HepG2 (cell line): ENCODE data around the gene WNT5B. TPM values are rescaled to one million over a fixed set of nuclear protein-coding genes. Genes with fewer than 3 reads are reported as not detected.

ENCODE experiments used
- ATAD3A ChIP-seq: sonication (generic); formaldehyde crosslinking; IDR thresholded peaks from 2 replicates; pipeline ENCODE4 v1.4.0; 2020; ENCODE audit warnings: missing genetic modification reagents
- BHLHE40 ChIP-seq: IDR thresholded peaks from 2 replicates; pipeline ENCODE4 v1.6.1; 2011; ENCODE audit warnings: low read length, improper control_type of control experiment
- DMTF1 ChIP-seq: sonication (generic); formaldehyde crosslinking; IDR thresholded peaks from 2 replicates; pipeline ENCODE4 v1.4.0; 2020; ENCODE audit warnings: mild to moderate bottlenecking, missing genetic modification reagents
- FUBP1 ChIP-seq: sonication (generic); formaldehyde crosslinking; IDR thresholded peaks from 2 replicates; pipeline ENCODE4 v1.5.1; 2020; ENCODE audit warnings: missing genetic modification reagents, mild to moderate bottlenecking, borderline replicate concordance
- HDAC6 ChIP-seq: fragments of 200-600 bp; sonication (generic); IDR thresholded peaks from 2 replicates; pipeline ENCODE4 v1.7.0; 2017; ENCODE audit warnings: mild to moderate bottlenecking, antibody characterized with exemption, low read length, low read depth
- MIER3 ChIP-seq: IDR thresholded peaks from 2 replicates; pipeline ENCODE4 v1.6.1; 2016; ENCODE audit warnings: missing compliant biosample characterization, borderline replicate concordance
- SAP130 ChIP-seq: IDR thresholded peaks from 2 replicates; pipeline ENCODE4 v1.6.1; 2016; ENCODE audit warnings: low read depth
- SRSF9 ChIP-seq: fragments of 200-400 bp; formaldehyde crosslinking; IDR thresholded peaks from 2 replicates; pipeline ENCODE4 v1.6.1; 2018; ENCODE audit warnings: borderline replicate concordance, mild to moderate bottlenecking, low read depth, low read length; ENCODE audit not compliant: insufficient read depth, poor library complexity, severe bottlenecking
- TOPORS ChIP-seq: sonication (generic); formaldehyde crosslinking; IDR thresholded peaks from 2 replicates; pipeline ENCODE4 v1.8.0; 2023; ENCODE audit warnings: mild to moderate bottlenecking, missing genetic modification reagents
- YEATS4 ChIP-seq: sonication (generic); formaldehyde crosslinking; IDR thresholded peaks from 2 replicates; pipeline ENCODE4 v1.4.0; 2020; ENCODE audit warnings: missing genetic modification reagents, borderline replicate concordance
- ZNF256 ChIP-seq: sonication (generic); formaldehyde crosslinking; conservative IDR thresholded peaks from 2 replicates; pipeline ENCODE4 v1.4.0; 2020; ENCODE audit warnings: missing genetic modification reagents
- ZNF34 ChIP-seq: sonication (generic); formaldehyde crosslinking; IDR thresholded peaks from 2 replicates; pipeline ENCODE4 v1.4.0; 2020; ENCODE audit warnings: mild to moderate bottlenecking, missing genetic modification reagents, borderline replicate concordance
- ZNF367 ChIP-seq: sonication (generic); formaldehyde crosslinking; IDR thresholded peaks from 2 replicates; pipeline ENCODE4 v1.4.0; 2020; ENCODE audit warnings: missing genetic modification reagents, borderline replicate concordance
- ZNF430 ChIP-seq: sonication (generic); formaldehyde crosslinking; IDR thresholded peaks from 2 replicates; pipeline ENCODE4 v1.9.0; 2021; ENCODE audit warnings: mild to moderate bottlenecking, missing genetic modification reagents
- ZNF496 ChIP-seq: sonication (generic); formaldehyde crosslinking; IDR thresholded peaks from 2 replicates; pipeline ENCODE4 v1.8.1; 2023; ENCODE audit warnings: mild to moderate bottlenecking, moderate library complexity, missing genetic modification reagents; ENCODE audit not compliant: insufficient replicate concordance
- ZNF543 ChIP-seq: sonication (generic); formaldehyde crosslinking; IDR thresholded peaks from 2 replicates; pipeline ENCODE4 v1.4.0; 2020; ENCODE audit warnings: mild to moderate bottlenecking, missing genetic modification reagents
- ZNF691 ChIP-seq: sonication (generic); formaldehyde crosslinking; IDR thresholded peaks from 2 replicates; pipeline ENCODE4 v1.4.0; 2020; ENCODE audit warnings: missing genetic modification reagents, low read depth, mild to moderate bottlenecking, borderline replicate concordance
- ZNF75D ChIP-seq: sonication (generic); formaldehyde crosslinking; IDR thresholded peaks from 2 replicates; pipeline ENCODE4 v1.8.1; 2023; ENCODE audit warnings: missing genetic modification reagents, mild to moderate bottlenecking, borderline replicate concordance
- ZNF770 ChIP-seq: sonication (generic); formaldehyde crosslinking; IDR thresholded peaks from 2 replicates; pipeline ENCODE4 v1.5.0; 2020; ENCODE audit warnings: mild to moderate bottlenecking, missing genetic modification reagents
- polyA plus RNA-seq, 8 experiments: library from polyadenylated mRNA; depleted of rRNA in 3 of 8; stranded (reverse) in 7 of 8; unstranded in 1 of 8; fragments of >200 nt; fragmentation: Illumina TruSeq in 4 of 8; extraction: Trizol in 4 of 8; gene quantifications; 2 replicates each; pipeline versions ENCODE4 v1.2.1 to v1.2.3, GENCODE V29; 2011 to 2016; ENCODE audit warnings: low read depth in 4 of 8, missing spikeins in 1 of 8, mixed read lengths in 1 of 8; ENCODE audit not compliant: insufficient read depth in 1 of 8
- total RNA-seq, 5 experiments: library from RNA; depleted of rRNA; stranded (reverse); fragments of >200 nt; fragmentation: Illumina TruSeq; extraction: Trizol; gene quantifications; 2 replicates each; pipeline ENCODE4 v1.2.3, GENCODE V29; 2016; ENCODE audit warnings: low read depth in 1 of 5
- TF ChIP-seq, protein P1 (sequence below): sonication (generic); formaldehyde crosslinking; IDR thresholded peaks from 2 replicates; pipeline ENCODE4 v1.4.0; 2020; ENCODE audit warnings: mild to moderate bottlenecking, missing genetic modification reagents
- TF ChIP-seq, protein P2 (sequence below): sonication (generic); formaldehyde crosslinking; IDR thresholded peaks from 2 replicates; pipeline ENCODE4 v1.4.0; 2020; ENCODE audit warnings: missing genetic modification reagents

Gene WNT5B
- total and polyA plus RNA-seq, 2 of the 13 experiments (the other 11 are each of a cell fraction or from before 2014, with no cell fraction given), result 0.04 TPM; not detected in 1

DNA sequence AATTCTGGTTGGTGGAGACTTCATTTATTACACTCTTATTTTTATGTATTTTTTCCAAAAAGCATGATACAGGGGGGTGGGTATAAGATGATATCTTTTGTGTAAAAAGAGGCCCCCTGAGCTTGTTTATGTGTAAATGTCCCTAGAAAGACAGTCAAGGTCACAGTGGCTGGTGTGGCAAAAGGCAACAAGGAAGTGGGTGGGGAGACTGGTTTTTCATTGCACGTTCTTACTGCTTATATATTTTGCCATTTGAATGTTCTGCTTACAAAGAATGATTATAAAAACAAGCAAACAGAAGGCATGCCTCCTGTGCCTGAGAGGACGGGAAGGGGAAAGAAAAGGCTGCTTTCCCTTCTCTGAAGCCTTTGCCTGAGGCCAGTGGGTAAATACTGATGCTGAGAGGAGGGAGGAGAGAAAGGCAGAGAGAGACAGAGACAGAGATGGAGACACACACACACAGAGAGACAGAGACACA, 37.7 kb downstream of the WNT5B start (continued):
- TF ChIP-seq ZNF34 (no peak), MIER3 (CRISPR knock-in tag) (0 out of 2 replicates have a peak, but pooled peaks have one; percentile 41), SRSF9 (no peak), ZNF770 (CRISPR knock-in tag) (no peak), ATAD3A (CRISPR knock-in tag) (no peak), BHLHE40 (no peak; the same call in 1 of the 2 replicates), TOPORS (CRISPR knock-in tag) (no peak), DMTF1 (no peak), ZNF691 (CRISPR knock-in tag) (no peak), ZNF543 (CRISPR knock-in tag) (no peak), FUBP1 (CRISPR knock-in tag) (no peak), ZNF256 (CRISPR knock-in tag) (no peak), SAP130 (no peak; the same call in 1 of the 2 replicates), ZNF367 (CRISPR knock-in tag) (no peak), HDAC6 (no peak), ZNF430 (no peak), YEATS4 (no peak; the same call in 1 of the 2 replicates), ZNF75D (CRISPR knock-in tag) (no peak), ZNF496 (CRISPR knock-in tag) (no peak)
- TF ChIP-seq, protein P1, sequence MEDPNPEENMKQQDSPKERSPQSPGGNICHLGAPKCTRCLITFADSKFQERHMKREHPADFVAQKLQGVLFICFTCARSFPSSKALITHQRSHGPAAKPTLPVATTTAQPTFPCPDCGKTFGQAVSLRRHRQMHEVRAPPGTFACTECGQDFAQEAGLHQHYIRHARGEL (CRISPR knock-in tag), result no peak
- TF ChIP-seq, protein P2, sequence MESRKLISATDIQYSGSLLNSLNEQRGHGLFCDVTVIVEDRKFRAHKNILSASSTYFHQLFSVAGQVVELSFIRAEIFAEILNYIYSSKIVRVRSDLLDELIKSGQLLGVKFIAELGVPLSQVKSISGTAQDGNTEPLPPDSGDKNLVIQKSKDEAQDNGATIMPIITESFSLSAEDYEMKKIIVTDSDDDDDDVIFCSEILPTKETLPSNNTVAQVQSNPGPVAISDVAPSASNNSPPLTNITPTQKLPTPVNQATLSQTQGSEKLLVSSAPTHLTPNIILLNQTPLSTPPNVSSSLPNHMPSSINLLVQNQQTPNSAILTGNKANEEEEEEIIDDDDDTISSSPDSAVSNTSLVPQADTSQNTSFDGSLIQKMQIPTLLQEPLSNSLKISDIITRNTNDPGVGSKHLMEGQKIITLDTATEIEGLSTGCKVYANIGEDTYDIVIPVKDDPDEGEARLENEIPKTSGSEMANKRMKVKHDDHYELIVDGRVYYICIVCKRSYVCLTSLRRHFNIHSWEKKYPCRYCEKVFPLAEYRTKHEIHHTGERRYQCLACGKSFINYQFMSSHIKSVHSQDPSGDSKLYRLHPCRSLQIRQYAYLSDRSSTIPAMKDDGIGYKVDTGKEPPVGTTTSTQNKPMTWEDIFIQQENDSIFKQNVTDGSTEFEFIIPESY (CRISPR knock-in tag), result no peak
